Activated CD4-positive, alpha-beta T cell treated with anti-CD3 and anti-CD28 coated beads for 48 hours (primary cell): Measurements from ENCODE around the gene CHSY1.

Experiments used
- DNase-seq: peaks from one replicate; pipeline ENCODE4 v3.0.0-alpha.2; 2020

CHSY1 gene

DNA sequence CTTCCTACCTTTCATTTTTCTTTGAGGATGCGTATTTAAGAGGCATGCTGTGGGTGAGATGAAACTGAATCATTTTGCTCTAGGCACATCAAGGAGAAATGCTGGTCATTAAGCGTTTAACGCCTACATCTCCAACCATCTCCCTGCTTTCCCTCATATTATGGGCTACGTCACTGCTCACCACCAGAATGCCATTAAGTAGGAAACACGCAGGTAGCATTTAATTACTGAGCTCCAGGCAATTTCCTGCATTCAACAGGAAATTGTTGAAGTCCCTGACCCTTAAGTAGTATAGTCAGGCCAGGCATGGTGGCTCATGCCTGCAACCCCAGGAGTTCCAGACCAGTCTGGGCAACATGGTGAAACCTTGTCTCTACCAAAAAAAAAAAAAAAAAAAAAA lies 66.1 kb downstream of the CHSY1 start:
- no peak for DNase-seq

DNA sequence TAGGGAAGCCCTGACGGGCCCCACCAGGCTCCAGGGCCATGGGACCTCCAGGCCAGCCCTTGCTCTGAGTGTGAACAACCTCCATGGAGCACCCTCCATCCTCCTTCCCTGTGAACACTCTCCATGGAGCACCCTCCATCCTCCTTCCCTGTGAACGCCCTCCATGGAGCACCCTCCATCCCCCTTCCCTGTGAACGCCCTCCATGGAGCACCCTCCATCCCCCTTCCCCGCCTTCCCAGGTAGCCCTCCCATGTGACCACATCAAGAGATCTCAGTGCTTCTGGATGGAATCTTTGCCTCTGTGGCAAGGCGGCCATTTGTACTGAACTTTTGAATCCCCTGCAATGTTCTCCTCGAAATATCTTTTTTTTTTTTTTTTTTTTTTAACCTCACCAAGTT lies 66.5 kb downstream of the CHSY1 start:
- no peak for DNase-seq

DNA sequence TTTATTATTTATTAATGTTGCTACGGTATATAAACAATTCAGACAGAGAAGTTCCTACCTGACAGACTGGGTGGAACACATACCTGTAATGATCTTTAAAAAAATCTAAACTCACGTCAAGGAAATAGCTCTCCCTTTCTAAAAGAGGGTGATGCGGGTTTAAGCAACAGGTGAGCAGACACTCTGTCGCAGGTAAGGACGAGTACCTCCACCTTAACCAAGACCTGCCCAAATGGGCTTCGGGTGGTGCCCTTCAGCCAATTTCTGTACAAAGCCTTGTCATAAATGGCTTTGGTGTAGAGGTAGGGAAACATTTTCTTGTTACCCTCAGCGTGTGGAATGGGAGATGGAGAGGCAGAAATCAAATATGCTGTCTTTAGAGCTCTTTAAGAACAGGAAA lies 67.0 kb downstream of the CHSY1 start:
- DNase-seq, result no peak

DNA sequence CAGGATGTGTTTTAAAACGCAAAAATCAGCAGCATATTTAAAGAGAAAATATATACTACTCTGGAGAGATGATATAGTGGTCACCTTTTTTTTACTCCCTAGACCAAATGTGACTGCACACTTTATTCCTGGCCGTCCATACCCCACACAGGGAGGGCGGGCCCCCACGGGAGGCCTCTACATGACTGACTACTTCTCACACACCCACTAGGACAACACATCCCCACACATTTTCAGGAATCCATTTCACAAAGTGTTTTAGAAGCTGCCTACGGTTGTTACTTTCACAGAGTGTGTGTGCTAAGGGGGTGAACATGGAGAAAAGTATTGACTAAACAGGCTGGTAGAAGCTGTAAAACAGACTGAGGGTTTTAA lies 67.9 kb downstream of the CHSY1 start:
- DNase-seq, result no peak

DNA sequence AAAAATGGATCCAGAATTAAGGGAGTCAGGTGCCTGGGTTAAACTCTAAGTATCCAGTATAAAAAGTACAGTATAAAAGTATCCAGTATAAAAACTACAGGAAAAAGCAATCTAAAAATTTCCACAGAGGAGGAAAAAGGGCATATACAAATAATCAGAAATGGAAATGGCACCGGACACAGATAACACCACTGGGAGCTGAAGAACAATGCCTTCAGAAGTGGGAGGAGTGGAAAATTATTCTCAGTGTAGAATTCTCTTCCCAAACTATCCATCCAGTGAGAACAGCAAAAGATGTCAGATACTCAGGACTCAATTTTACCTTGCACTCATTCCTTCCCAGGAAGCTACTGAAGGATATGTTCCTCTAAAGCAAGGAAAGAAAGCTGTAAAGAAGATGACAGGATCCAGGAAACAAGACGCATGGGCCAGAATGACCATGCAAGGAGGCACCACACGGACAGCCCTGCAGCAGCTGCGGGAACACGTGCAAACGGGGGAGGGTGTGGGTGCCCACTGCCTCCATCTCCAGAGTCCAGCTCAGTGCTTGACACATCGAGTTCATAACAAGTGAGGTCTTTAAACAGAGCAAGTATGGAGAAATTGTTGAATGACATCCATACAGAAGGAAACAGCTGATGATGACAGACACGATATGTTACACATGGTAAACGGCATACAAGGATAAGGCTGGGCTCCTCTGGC lies 68.5 kb downstream of the CHSY1 start:
- no peak for DNase-seq

DNA sequence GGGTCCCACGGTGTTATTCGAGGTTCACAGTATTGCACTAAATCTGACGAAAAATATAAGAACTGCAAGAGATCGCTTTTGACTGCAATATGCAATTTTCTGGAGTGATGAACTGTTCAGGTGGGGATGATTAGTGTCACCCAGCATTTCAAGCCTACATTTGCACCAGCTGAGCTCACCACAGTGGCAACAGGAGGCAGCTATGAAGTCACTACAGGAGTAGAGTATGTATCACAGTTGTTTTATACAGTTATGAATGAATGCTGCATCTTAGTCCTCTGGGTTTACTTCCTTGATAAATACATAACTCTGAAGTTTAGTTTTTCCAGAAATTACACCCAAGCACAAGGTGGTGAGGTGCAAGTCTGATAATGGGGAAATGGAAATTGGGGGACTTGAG lies 69.6 kb downstream of the CHSY1 start:
- DNase-seq, result no peak

DNA sequence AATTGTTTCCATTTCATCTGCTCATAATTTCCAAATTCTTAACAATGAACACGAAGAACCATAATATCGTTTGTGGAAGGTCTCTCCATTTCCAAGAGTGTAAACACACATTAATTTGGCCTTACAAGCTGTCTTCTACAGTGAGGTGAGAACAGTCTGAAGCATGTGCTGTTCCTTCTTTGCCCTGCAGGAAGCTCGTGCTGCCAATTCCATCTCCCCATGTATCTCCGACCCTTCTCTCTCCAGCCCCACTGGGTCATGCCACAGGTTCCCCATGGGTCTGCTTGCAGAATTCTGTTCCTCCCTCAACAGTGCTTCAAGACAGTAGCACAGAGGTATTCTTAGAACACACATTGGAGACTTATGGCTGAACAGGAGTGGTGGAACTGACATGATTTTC lies 70.5 kb downstream of the CHSY1 start:
- no peak for DNase-seq

DNA sequence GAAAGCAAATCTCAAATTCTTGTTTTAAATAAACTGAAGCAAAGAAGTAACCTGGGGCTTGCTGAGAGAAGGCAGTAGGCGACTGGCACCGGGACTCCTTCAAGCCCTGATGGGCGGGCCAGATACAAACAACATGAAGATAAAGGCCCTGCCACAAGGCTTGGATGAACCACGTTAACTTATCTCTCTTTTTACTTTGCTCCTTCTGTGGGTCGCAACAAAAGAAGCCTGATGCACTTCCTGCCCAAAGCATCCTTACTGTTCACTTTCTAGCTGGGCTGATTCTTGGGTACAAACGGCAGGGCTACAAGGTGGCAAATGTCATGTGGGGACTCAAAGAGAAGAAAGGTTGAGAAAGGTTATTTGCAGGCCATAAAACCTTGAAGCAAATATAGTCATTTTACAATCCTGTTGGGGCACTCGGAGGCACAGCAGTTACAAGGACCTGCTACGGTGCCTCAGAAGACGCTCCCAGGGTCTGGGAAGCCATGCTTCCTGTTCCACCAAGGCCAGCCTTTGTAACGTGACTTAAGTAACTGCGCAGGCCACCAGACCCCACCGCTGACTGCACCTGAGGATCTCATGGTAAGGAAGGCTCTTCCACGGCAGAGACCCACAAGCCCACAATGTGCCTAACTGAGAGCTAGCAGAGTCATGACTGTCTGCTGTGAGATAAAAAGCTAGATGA lies 71.1 kb downstream of the CHSY1 start:
- DNase-seq, result no peak

DNA sequence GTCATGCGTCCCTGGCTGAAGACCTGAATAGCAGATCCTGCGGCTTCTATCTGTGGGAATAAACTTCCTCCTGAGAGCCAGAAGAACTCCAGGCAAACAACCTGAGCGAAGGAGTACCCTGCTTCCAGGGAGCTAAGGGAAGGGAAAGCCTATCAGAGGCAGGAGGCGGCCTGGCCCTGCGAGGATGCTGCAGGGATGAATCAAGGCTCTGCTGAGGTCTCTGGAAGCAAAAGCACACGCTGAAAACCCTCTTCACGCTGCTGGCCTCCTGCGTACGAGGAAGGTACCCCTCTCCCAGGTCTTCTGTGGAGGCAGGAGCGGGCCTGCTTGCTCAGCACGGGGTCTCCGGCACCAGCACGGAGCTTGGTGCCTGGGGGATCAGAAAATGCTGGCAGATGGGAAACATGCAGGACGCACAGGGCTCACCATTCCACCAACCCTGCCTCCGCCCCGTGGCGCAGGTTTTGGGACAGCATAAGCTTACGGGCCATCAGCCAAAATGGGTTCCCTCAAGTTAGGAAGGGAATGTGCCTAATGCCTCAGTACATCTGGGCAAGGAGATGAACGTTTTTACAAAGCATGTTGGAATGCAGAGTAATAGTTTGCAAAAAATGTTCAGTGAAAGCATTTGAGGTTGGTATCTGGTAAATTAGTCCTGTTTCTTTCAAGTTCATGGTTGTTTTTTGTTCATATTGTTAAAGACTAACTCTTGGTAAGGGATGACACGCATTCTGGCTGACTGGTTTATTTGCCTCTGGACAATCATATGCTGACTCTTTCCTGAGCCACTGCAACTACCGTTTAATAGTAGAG lies 72.3 kb downstream of the CHSY1 start:
- DNase-seq, result no peak

DNA sequence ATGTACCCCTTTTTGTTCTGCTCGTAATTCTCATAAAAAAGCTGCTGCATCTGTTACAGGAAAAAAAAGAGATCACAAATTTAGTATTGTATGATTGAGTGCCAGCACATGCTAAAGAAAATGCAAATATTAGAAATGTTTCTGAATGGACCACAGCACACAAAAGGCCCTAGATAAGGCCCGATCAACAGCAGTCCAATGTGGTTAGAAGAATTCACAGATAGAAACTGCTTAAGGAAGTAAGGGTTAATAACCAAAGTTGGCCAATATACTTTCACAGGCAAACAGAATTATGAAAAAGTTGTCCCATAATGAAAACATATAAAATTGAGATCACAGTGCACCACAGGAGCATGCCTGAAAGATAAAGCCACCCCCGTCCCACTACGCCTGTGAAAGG lies 72.9 kb downstream of the CHSY1 start:
- DNase-seq, result no peak

DNA sequence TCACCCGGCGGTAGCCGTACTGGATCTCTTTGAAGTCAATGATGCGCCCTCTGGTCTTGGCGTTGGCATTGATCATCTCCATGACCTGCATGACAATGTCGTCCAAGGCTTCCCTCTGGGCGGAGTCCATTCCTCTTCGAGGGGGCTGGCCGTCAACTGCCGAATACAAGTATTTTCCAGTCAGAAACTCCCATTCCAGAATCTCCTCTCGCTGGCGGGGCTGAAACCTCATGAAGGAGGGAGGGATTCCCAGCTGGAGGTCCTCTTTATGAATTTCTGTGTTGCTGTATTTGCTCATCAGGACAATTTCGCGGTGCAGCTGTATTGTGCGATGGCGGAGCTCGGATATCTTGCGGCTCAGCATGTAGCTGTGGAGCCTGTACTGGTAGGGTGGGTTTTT lies 73.4 kb downstream of the CHSY1 start:
- DNase-seq, result no peak

DNA sequence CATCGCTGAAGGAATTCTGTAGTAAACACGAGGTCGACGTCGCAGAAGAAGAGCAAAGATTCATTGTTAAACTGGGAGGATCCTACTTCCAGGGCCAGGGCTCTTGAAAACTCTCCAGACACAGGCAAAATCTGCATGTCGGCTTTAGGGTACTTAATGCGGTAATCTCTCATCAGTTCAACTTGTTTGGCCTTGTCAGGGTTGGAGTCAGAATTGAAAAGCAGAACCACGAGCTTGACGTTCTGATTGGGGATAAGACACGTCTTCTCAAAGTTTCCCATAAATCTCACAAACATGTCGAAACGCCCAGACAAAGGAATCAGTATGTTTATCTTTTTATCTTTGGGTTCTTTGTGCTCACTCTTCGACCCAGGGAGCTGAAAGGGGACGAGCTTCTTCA lies 74.0 kb downstream of the CHSY1 start:
- no peak for DNase-seq

DNA sequence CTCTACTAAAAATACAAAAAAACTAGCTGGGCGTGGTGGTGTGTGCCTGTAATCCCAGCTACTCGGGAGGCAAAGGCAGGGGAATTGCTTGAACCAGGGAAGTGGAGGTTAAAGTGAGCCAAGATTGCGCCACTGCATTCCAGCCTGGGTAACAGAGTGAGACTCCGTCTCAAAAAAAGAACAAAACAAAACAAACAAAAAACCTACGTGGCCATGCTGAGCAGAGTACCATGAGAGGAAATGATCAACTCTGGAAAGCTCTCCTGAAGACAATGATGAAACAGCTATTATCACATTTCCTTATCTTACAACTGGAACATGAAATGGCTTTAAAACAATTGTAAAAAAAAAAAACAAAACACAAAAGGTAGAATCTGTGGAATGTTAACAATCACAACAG lies 75.2 kb downstream of the CHSY1 start:
- no peak for DNase-seq

DNA sequence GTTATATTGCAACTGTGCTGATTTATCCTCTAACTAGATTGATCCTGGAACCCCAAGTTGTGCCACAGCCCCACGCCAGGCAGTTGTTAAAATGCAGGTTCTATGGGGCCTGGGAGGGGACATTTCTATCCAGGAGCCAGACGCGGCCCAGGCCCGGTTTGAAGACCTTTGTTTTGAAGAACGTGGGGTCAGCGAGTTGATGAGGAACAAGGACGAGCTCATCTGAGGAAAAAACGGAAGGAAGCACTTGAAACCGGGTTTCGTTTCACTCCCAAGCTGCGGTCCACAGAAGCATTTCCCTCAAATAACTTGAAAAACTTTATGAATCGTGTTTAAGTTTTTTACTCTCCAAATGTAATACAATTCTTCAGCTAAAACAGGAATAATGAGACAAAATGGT lies 76.4 kb downstream of the CHSY1 start:
- no peak for DNase-seq

DNA sequence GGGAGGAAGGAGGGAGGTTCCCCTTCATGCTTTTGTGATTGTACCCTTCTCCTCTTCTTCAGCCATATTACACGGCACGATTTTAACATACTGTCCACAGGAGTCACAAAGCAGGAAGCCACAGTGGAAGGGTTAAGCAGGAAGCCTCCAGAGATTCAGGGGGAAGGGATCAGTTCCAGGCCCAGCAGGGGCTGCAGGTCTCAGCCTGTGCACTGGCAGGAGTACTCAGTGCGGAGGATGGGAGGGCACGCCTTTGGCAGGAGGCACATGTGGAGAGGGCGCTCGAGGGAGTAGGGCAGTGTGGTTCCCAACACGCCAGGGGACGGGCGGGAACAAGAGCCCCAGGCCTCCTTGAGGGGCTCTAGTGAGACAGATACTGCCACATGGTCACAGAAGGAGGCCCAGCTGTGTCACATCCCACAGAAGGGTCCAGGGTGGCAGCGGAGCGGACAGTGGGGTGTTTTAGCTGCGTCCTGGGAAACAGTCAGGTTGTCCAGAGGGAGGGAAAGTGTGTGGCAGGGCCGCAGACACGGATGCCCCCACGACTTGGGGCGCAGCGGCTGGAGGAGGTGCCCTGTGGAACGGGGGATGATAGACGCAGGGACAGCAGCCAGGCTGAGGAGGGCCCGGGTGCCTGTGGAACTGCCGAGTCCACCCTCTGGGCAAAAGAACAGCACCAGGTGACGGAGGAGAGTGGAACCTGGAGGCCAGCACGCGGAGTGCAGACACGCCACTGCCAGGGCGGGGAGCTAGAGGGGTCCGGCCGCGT lies 77.5 kb downstream of the CHSY1 start:
- DNase-seq, result no peak

DNA sequence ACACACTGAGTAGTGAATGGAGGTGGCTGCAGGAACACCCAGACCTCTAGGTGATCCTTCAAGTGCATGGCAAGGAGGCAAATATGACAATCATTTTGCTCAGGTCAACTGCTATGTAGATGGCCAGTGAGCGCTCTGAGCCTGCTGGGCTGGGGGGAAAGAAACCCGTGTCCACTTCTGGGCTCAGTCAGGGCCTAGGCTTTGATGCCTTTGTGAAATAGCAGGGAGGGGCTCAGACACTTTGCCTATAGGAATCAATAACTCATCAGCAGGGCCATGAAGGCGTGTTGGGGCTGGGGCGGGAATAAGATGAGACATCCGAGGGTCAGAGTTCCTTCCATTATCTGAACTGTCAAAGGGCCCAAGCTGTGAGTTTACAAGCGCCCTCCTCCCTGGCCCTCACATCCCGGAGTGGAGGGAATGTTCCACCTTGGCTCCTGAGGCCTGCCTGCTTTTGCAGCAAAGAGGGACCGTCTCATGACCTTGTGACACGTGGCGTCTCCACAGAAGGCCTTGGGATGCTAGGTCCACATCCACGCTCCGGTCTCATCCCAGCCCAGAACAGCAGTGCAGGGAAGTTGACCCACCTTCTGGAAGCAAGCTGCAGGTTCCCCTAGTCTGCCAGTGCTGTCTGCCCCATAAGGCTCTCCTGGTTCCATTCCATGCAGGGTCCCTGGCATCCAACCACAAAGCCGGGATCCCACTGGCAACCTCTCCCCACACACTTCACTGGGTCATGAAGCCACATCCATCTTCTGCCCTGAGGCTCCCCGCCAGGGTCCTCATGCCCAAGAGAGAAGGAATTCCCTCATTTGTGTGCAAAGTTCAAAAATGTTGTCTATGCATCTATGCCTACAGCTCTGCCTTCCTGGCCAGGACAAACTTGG lies 78.4 kb downstream of the CHSY1 start:
- no peak for DNase-seq

DNA sequence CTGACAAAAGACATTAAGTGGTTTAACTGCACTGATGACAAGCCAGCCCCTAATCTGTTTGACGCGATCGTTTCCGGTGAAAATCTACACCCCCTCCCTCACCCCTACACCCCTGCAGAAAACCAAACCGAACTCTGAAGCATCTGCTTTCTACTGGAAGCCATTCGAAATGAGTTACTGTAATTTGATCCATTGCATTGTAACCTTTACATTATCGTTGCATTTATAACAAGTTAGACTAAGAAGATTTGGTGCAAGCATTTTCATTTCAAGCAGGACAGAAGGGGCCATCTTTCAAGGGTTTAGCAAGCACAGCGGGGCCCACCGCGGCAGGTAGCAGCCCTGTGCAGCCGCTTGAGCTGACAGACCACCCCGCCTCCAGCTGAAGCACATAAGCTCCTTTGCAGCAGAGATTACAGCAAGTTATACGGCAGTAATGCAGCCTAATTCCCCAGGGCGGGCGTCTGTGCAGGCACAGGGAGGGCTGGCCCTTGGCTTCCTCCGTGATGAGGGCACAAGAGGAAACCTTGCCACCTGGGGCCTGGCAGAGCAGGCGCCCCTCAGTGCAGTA lies 79.3 kb downstream of the CHSY1 start:
- DNase-seq, result no peak

DNA sequence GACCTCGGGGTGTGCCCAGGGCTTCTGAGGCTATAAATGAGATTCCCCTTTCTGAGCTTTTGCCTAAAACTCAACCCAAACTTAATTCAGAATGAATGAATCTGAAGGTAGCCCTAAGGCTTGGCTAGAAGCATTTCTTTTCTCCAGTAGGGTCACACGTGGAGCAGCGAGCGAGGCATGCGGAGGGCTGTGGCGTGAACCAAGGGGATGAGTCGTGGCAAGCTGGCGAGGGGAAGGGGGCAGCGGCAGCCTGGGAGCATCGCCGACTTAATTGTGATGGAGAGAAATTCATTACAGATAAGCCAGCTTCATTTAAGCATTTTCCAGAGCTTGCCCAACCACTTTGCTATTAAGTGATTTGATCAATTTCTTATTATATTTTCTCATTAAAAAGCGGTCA lies 79.9 kb downstream of the CHSY1 start:
- no peak for DNase-seq

DNA sequence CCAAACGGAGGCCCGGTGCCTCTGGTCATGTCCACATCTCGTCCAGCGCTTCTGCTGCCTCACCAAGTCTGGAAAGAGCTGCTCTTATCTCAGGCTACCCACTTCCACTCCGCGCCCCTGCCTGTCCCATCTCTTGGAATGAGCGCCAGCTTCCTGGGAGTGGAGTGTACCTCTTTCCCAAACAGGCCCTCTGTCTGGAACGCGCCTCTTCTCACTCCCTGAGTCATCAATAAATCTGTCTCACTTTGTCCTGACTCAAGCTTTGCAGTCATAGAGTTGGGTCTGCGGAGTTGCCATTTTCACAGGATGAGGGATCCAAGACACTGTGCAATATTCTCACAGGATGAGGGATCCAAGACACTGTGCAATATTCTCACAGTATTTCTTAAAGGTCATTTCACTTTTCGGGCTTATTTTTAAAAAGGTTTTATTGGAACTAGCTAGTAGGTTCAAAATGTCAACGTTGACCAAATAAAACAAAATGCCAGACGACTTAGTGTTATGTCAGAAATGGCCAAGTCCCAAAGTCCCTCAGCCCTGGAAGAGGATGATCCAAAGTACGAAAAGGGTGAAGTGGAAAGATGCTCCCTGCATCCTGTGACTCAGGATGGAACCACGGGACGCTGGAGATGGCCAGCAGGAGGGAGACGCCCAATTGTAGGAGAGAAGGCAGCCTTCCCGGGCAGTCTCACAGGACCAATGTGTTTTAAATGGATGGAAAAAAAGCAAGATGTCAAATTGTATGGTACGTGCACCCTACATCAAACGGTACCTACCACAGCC lies 81.1 kb downstream of the CHSY1 start:
- DNase-seq, result no peak

DNA sequence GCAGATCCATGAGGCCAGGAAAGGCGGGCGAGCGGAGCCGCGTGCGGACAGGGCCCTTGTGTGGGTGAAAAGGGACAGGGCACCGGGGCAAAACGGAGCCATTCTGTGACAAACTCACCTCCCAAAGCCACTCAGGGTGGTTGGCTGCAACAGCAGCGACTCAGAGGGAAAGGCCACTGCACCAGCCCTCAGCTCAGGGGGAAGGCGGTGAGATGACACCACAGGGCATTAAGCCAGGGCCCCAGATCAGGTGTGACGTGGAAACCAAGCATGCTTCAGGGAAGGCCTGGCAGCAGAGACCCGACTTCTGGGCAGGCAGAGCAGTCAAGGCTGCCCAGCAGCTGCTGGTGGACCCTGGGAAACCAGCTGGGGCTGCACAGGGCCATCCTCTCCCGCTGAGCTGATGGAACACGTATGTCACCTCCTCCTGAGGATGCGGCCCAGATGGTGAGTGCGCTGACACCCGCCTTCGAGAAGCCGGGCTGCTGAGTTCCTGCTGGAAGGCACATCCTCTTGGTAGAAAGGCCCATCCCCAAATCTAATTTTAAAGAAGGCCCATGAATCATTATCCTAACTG lies 82.3 kb downstream of the CHSY1 start:
- DNase-seq, result peak; percentile 21
